GM15510 (cell line): ENCODE data around the gene HBEGF.

Experiments
- POLR2A ChIP-seq: IDR thresholded peaks from 3 replicates; pipeline ENCODE4 v1.6.1; 2011; ENCODE audit warnings: borderline replicate concordance; ENCODE audit not compliant: insufficient read length; ENCODE audit errors: extremely low read depth

Gene HBEGF

GRCh38 chr5:140287801-140288521 is 58.4 kb downstream of the HBEGF start:
- no peak for TF ChIP-seq POLR2A

- TF ChIP-seq POLR2A, result no peak
These were observed 60.0 kb downstream of the HBEGF start for GRCh38 chr5:140286424-140286823.

- no peak for TF ChIP-seq POLR2A
These were observed 62.4 kb downstream of the HBEGF start for GRCh38 chr5:140284013-140284412.
